Stimulated activated CD8-positive, alpha-beta memory T cell treated with anti-CD3 and anti-CD28 coated beads, Interleukin-12 subunit alpha, Interleukin-12 subunit beta, amount 100 ng/mL, for 24 hours (primary cell): Measurements from ENCODE around the gene CBX2.
"Not testable (repeated sequence)": the region's sequence is repeated elsewhere in the genome, so short reads cannot be mapped to it uniquely, and the experiment has no call there.

Source experiments
- DNase-seq: peaks from one replicate; pipeline ENCODE4 v3.0.0-alpha.2; 2020; ENCODE audit errors: extremely low read depth

CBX2 gene

DNA sequence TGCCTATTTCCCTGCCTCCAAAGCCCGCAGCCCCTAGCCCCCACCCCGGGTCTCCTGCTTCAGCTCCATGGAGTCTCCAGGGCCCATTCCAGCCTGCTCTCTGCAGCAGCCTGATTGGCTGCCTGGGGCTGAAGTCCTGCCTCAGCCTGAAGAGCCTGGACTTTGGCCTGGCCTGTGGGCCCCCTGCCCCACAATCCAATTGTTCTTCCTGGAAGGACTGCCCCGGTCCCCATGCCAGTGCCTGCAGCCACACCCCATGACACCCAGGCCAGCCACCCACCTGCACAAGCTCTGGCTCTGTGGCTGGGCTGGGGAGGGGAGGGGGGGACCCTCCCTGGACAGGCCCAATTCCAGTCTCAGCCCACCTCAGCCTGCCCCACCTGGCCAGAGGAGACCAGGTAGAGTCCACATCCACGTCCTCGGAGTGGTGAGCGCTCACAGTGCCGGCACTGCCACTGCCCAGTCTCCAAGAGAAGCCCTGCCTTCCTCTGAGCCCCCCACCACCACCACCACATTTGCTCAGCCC, 34.9 kb upstream of the CBX2 start:
- DNase-seq, result no peak

DNA sequence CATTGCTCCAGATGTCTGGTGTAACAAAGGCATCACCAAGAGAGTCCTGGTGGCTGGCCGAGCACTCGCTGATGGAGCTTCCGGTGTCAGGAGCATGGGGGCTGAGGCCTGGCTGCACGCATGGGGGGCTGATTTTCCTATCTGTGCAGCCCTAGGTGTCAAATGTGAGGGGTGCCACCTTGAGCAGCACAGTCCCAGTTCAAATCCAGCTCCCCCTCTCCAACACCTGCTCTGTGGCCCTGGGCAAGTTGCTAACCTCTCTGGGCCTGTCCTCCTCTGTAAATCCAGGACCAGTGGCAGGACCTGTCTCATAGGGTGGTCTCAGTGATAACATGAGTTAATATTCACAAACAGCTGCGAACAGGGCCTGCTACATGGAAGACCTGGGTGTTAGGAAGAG, 34.3 kb upstream of the CBX2 start:
- no peak for DNase-seq

DNA sequence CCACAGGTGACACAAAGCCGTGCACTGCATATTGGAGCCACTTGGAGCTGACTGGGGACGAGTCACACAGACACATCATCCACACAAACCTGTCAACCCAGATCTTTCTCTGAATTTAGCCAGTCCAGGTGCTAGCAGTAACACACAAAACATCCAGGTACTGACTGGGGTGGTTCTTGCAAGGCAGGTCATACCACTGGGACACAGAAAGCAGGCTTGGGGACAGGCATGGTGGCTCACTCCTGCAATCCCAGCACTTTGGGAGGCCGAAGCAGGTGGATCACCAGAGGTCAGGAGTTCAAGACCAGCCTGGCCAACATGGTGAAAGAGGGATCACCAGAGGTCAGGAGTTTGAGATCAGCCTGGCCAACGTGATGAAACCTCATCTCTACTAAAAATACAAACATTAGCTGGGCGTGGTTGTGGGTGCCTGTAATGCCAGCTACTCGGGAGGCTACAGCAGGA, 32.3 kb upstream of the CBX2 start:
- no peak for DNase-seq

DNA sequence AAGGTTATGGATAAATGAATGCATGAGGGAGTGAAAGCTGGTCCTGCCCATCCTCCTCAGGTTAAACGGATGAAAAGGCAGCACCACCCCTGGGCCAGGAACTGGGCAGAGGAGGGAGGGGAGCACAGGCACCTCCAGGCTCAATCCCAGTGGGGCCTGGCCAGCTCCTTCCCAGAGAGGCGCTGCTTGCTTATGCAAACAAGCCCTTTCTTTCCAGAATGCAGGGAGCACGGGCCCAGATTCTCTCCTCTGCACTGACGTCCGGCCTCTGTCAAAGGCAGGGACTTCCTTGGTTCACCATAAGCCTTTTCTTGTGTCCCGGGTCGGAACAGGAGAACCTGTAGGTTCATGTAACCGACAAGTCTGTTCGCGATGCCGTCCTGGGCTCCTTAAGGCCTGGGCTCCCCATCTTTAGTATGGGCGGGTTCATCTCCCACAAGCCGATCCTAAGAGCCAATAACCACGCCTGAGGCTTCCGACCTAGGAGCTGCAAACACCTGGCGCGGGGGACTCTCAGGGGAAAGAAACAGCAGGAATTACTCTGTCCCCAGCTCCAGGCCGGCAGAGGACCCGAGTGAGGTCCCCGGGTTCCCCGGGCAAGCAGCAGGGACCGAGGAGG, 30.9 kb upstream of the CBX2 start:
- no peak for DNase-seq

DNA sequence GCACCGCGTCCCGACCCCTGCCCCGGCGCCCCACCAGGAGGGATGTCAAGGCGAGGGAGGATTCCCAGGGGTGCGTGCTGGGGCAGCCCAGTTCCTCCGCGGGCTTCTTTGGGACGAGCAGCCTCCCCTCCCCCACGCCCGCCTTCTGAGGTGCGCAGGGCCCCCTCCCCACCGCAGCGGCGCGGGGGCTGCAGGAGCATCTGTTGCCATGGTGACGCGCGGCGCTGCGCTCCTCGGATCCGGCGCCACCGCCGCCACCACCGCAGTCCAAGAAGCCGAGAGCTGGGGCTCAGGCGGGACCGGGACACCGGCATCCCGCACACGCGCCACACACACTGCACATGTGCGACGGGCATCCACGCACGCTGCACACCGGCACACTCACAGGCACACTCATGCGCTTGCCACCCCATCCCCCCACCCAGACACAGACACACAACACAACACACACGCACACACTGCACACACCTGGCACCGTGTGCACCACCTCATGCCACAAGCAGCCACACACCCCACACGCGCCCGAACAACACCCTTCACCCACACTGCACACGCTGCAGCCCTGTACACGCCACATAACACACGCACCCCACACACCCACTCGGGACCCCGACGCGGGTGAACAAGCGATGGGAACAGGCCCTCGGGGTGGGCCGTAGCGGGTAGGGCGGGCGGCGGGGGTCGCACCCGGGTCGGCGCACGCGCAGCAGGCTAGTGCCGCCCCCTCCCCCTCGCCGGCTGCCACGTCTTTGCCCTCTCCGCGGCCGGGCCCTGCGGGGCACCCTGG, 30.2 kb upstream of the CBX2 start:
- no peak for DNase-seq

DNA sequence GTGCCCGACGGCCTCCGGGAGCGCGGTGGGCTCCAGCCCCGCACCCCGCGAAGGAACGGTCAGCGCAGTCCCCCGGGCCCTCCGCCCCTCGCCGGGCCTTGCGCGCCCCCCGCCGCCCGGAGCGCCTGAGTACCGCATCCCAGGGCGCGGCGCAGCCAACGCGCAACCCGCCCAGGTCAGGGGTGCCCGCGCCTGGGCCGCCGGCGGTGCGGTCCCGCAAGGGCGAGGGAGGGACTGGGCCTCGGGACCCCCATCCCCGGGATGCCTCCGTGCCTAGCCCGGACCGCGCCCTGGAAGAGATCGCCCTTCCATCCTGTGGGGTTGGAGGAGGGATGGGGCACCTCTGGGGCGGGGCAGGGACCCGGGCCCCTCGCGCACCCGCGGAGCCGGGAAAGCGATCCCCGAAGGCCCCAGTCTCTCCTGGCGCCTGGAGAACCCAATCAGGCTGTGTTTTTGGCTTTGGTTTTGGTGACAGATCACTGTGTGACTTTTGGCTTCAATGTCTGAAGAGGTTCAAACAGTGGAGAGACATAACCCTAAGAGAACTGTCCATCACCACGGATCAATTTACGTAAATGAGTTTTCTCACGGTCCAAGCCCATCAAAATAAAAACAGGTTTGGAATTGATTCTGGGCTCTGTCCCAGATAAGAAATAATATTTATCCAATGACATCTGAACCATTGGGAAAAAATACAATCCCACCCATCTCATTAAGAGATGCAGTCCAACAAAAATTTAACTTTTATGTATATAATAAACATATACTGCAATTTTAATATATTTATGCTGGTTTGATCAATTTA, 29.5 kb upstream of the CBX2 start:
- DNase-seq, result no peak

DNA sequence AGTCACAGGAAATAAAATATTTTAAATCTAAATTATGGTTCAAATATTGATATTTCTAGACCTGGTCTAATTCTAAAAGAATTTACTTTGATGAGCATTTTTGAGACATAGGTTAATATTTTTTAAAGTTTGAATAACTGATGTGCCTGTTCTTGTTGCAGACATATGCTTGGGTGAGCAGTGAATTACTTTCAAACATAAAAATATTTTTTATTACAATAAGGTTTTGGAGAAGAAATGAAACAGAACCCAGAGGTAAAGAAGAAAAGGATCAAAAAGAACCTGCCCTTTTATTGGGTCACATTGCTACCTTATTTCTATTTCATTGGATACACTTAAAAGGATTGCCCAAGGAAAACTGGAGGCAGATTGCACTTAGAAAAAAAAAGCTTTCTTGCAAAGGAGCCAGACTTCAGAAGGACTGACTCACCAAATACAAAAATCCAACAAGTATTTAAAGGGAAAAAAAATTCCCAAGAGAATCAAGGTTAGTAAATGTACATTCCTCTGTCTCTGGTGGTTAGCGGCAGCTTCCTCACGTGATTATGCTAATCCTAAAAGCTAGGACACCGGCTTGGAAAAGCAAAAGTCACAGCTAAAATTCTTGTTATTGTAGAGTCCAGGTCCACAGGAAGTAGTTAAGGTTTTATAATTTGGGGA, 28.7 kb upstream of the CBX2 start:
- DNase-seq, result no peak

DNA sequence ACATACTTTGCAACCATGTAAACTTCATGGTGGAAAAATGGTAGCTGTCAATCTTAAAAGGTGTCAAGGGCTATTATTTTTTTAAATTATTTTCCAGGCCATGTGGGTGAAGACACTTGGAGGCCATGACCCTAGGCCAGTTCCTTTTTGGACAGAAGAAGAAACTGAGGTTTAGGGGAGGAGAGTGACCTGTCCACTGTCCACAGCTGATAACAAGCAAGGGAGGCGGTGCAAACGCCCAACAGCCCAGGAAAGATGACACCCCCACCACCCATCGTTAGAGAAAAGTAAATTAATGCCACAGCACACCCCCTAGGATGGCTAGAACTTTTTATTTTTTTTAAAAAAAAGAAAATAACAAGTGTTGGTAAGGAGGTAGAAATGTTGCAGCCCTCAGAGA, 28.0 kb upstream of the CBX2 start:
- DNase-seq, result no peak

DNA sequence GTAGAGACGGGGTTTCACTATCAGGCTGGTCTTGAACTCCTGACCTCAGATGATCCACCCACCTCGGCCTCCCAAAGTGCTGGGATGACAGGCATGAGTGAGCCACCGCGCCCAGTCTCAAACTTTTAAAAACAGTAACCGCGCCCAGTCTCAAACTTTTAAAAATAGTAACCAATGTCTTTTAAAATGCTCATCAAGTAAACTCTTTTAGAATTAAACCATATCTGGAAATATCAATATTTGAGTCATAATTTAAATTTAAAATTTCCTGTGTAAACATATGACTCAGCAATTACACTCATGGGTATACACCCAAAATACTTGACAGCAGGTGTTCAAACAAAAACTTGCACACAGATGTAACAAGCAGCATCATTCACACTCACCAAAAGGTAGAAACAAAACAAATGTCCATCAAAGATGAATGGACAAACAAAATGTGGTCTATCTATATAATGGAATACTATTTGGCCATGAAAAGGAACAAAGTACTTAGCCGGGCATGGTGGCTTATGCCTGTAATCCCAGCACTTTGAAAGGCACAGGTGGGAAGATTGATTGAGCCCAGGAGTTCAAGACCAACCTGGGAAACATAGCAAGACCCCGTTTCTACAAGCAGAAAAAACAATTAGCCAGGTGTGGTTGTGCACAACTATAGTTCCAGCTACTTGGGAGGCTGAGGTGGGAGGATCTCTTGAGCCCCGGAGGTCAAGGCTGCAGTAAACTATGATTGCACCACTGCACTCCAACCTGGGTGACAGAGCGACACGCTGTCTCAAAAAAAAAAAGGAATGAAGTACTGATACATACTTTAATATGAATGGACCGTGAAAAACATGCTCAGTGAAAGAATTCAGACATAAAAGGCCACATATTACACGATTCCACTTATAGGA, 27.1 kb upstream of the CBX2 start:
- no peak for DNase-seq

DNA sequence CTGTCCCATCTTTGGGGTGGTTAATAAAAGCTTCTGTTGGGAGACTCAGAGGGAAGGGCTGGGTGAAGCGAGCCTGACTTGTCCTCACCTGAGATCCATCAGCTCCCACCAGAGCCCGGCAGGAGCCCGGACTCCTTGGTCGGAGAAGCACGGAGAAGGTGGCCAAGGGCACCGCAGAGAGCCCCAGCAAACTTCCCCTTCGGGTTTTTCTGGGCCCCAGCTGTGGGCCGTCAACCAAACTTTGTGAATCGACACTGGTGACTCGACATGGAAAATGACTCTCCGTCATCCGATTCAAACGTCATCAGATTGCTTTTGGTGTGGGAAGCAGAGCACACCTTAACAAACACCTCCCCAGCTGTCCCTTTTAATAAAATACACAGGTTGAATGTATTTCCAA, 25.8 kb upstream of the CBX2 start:
- DNase-seq, result no peak

DNA sequence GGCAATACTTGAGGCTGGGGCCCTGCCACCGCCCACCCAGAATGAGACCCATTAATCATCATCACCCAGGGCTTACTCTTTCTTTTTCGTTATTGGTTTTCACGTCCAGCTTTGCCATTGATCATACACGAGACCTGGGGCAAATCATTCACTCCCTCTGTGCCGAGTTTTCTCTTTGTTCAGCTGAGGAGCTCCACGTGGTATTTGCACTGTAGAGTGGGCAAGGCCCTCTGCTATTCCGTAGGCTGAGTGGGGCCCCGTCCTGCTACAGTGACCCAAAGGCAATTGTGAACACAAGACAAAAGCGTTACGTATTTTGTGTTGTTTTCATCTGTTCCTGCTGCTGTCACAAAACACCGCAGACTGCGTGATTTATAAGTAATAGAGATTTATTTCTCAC, 23.6 kb upstream of the CBX2 start:
- DNase-seq, result no peak

DNA sequence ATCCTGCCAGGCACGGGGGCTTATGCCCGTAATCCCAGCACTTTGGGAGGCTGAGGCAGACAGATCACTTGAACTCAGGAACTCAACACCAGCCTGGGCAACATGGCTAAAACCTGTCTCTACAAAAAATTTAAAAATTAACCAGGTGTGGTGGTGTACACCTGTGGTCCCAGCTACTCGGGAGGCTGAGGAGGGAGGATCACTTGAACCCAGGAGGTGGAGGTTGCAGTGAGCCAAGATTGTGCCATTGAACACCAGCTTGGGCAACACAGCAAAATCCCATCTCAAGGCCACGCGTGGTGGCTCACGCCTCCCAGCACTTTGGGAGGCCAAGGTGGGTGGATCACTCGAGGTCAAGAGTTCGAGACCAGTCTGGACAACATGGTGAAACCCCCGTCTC, 23.0 kb upstream of the CBX2 start:
- DNase-seq, result not testable (repeated sequence)

DNA sequence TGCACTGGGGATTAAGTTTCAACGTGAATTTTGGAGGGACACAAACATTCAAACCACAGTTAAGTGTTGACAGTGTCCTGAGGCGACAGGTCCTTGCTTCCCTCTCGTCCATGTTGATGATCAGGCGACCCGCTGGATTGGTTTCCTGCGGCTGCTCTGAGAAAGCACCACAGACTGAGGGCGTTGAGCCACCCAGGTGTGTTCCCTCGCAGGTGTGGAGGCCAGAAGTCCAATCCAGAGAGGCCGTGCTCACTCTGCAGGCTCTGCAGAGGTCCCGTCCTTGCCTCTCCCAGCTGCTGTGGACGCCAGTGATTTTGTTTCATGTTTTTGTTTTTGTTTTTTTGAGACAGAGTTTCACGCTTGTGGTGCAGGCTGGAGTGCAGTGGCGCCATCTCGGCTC, 22.4 kb upstream of the CBX2 start:
- no peak for DNase-seq

DNA sequence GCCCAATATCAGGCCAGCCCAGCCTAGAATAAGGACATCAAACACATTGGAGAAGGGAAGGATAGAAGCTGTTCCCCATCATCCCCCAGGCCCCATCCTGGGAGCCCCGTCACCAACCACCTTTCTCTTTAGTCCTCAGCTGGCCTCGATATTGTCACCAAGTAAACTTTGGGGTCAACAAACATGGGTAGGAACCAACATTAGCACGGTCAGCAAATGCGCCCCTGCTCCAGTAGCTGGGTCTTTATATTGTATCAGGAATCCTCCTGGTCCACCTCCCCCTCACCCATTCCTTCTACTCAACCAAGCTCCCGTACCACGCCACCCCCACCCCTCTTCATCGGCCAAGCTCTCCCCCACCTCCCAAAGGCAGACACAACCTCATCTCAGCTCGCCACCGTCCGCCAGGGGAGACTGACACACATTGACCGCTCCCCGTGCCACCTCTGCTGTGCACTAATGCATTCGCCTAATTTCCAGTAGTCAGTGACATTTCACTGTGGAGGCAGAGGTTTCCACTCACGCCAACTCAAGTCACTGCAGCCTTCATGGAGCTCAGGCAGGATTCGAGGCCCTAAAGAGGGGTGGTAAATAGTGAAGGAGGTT, 20.7 kb upstream of the CBX2 start:
- no peak for DNase-seq

DNA sequence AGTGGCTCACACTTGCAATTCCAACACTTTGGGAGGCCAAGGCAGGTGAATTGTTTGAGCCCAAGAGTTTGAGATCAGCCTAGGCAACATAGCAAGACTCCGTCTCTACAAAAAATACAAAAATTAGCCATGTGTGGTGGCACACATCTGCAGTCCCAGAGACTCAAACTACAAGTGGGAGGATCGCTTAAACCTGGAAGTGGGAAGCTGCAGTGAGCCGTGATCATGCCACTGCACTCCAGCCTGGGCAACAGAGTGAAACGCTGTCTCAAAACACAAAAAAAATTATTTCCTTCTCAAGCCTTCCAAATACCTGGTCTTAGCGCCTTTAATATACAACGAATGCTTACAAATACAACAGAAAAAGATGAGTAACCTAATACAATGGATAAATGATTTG, 19.7 kb upstream of the CBX2 start:
- no peak for DNase-seq

DNA sequence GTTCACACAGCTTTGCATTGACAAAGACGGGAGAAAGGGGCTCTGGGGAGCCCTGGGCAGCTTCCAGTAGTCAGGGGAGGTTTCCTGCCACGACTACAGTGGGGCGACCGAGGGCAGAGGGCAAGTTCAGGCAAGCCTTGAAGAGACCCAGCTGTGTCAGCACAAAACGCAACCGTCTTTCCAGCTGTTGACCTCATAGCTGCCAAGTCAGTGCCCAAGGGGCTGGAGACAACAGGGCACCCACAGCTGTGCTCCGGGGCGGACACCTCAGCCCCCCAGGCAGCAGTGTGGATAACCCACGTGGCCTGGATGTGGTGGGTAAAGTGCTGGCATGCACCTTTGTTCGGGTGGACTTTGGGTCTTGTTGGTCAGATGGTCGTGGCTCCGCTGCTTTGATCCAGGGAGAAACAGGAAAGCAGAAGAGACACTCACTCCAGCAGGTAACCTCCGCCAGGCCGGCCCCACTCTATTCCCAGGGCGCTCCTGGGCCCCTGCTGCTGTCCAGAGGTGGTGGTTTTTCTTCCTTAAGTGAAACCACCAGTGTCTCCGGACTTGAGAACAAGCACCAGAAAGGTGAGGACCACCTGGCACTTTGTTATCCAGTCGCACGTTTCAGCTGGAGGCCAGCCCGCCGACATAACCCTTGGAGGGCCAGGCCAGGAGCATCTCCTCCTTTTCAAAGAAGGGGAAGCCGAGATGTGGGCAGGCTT, 17.6 kb upstream of the CBX2 start:
- DNase-seq, result no peak

DNA sequence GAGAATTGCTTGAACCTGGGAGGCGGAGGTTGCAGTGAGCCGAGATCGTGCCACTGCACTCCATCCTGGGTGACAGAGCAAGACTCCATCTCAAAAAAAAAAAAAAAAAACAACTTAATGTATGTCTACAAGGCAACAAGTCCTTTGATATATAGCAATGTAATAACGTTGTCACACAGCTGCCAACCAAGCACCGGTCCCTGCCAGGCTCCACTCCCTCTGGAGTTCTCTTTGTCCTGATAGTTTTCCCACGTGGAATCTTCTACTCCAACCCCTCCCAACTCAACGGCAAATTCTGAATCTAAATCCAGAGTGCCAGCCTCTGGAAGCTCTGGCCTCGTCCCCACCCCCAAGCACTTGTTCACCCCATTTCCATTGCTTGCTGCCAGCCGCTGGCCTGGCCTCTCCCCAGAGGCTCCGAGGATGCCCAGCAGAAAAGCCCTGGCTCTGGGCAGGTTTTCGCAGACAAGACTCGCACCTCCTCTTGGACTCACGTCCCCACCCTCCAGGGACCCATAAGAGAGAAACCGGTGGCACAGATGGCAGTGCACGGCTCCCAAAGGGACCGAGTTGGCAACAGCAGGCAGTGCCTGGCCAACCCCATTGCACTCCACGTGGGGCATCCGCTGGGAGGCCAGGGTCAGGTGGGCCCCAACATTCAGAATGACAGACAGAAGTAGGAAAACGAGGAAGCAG, 15.9 kb upstream of the CBX2 start:
- no peak for DNase-seq

DNA sequence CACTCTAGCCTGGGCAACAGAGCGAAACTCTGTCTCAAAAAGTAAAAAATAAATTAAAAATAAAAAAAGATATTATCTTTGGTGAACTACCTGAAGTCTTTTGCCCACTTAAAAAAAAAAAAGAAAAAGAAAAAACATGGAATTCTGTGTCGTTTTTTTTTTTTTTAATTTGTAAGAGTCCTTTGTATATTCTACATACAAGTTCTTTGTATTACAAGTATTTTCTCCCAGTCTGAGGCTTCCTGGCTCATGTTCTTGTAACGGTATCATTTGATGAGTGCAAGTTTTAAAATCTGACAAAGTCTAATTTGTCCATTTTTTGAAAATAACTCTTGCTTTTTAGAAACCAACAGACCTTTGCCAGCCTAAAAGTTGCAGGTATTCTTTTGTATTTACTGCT, 12.2 kb upstream of the CBX2 start:
- DNase-seq, result no peak
